DOHH2 (cell line): ENCODE results near the gene PRRT1B.

Experiments used
- EZH2phosphoT487 ChIP-seq: fragments of 200-600 bp; sonication (generic); IDR thresholded peaks from 2 replicates; pipeline ENCODE4 v1.6.1; 2017; ENCODE audit warnings: borderline replicate concordance, mild to moderate bottlenecking, antibody characterized with exemption, low read length, moderate library complexity, mixed read lengths
- TF ChIP-seq, protein P1 (sequence below): fragments of 200-600 bp; sonication (generic); IDR thresholded peaks from one replicate; pipeline ENCODE4 v1.5.1; 2014; ENCODE audit warnings: antibody characterized with exemption, mild to moderate bottlenecking, low read depth, low read length; ENCODE audit not compliant: poor library complexity, severe bottlenecking

DNA sequence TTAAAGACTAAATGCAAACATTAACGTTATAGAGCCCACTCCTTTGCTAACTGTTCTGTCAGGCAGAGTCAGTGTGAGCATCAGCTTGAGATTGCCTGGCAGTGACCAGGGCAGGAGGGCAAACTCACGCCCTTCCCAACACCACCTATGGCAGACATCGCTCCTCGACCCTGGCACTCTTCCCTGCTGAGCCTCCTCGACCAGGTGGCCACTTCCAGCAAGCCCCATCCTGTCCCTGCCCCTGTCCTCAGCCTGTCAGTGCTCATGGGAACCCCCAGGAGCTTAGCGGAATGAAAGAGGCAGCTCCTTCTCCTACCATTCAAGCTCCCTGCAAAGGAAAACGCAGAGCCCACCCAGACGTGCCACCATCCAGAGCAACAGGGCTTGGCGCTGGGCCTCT is 42.0 kb downstream of the PRRT1B start:
- TF ChIP-seq, protein P1, sequence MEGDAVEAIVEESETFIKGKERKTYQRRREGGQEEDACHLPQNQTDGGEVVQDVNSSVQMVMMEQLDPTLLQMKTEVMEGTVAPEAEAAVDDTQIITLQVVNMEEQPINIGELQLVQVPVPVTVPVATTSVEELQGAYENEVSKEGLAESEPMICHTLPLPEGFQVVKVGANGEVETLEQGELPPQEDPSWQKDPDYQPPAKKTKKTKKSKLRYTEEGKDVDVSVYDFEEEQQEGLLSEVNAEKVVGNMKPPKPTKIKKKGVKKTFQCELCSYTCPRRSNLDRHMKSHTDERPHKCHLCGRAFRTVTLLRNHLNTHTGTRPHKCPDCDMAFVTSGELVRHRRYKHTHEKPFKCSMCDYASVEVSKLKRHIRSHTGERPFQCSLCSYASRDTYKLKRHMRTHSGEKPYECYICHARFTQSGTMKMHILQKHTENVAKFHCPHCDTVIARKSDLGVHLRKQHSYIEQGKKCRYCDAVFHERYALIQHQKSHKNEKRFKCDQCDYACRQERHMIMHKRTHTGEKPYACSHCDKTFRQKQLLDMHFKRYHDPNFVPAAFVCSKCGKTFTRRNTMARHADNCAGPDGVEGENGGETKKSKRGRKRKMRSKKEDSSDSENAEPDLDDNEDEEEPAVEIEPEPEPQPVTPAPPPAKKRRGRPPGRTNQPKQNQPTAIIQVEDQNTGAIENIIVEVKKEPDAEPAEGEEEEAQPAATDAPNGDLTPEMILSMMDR, result no peak
- TF ChIP-seq EZH2phosphoT487, result no peak
